Measurements from ENCODE around the gene CNNM4. TPM values are rescaled to one million over a fixed set of nuclear protein-coding genes. Genes with fewer than 3 reads are reported as not detected.

Gene CNNM4
- total RNA-seq, 1 donor from 2014 or later = 5.8 TPM

GRCh38 chr2:96821113-96821675, 60.5 kb downstream of the CNNM4 start:
- FAIRE-seq (no peak), DNase-seq (ENCODE audit: low read depth) (no peak)
- H3K27ac ChIP-seq (ENCODE audit: low read depth, low read length) = no peak overlapping the region
- H3K9me3 ChIP-seq (ENCODE audit: insufficient read depth, low read depth, low read length) = no peaks in the 10 kb centered on the region
- H3K9ac ChIP-seq (ENCODE audit: low read length) = no peak overlapping the region
- no peak overlapping the region for H3K4me2 ChIP-seq (ENCODE audit: low read length)
- no peak for TF ChIP-seq EZH2 (IDR thresholded peaks at IDR 0.05; ENCODE audit: insufficient read depth, low read length)
- TF ChIP-seq CTCF (IDR thresholded peaks at IDR 0.05; ENCODE audit: insufficient read depth, low read depth, low read length) = no peak
- Mint-ChIP-seq H3K27me3 (ENCODE audit: low read depth, unreplicated experiment) (peaks cover 7% of the 10 kb centered on the region), H3K27ac (ENCODE audit: unreplicated experiment) (no peak overlapping the region), H3K4me3 (ENCODE audit: unreplicated experiment) (no peak overlapping the region), H3K9me3 (ENCODE audit: unreplicated experiment) (no peaks in the 10 kb centered on the region), H3K36me3 (ENCODE audit: low read depth, unreplicated experiment) (peaks cover 5% of the 10 kb centered on the region), H3K4me1 (ENCODE audit: low read depth, unreplicated experiment) (peaks cover 4% of the 10 kb centered on the region)
- H3K4me1 ChIP-seq (ENCODE audit: insufficient read depth, low read length) = peaks cover 9% of the 10 kb centered on the region
- H3K79me2 ChIP-seq (ENCODE audit: insufficient read depth, low read length) = peaks cover 10% of the 10 kb centered on the region
- no peak overlapping the region for H3K4me3 ChIP-seq (ENCODE audit: insufficient read depth, low read depth, low read length)
- peaks cover 68% of the 10 kb centered on the region for H4K20me1 ChIP-seq (ENCODE audit: insufficient read depth, low read length)
- H3K27me3 ChIP-seq (ENCODE audit: insufficient read depth, low read length) = no peaks in the 10 kb centered on the region
- H3K36me3 ChIP-seq (ENCODE audit: insufficient read depth, low read length) = no peaks in the 10 kb centered on the region
- no peak overlapping the region for H2AFZ ChIP-seq (ENCODE audit: low read depth, low read length)

DNA sequence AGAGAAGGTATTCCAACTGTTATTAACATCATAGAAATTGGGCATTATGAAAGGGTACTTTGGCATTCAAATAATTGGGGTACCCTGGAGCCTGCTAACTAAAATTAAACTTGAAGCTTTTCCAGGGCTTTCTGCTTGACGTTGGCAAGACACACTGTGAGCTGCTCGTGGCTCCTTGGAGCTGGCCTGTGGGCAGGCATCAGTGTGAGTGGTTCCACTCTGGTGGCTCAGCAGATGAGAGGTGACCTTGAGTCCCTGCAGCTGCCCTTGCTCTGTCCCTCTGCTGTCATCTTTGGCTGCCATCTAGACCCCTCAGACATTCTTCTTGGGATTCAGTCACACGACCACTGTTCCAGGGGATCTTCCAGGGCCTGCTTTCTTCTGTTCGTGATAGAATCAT, 62.1 kb downstream of the CNNM4 start:
- no peak overlapping the region for H3K27ac ChIP-seq (ENCODE audit: low read depth, low read length)
- DNase-seq (ENCODE audit: low read depth) (no peak), FAIRE-seq (no peak)
- no peaks in the 10 kb centered on the region for H3K36me3 ChIP-seq (ENCODE audit: insufficient read depth, low read length)
- H3K4me3 ChIP-seq (ENCODE audit: insufficient read depth, low read depth, low read length) = no peak overlapping the region
- H3K9me3 ChIP-seq (ENCODE audit: insufficient read depth, low read depth, low read length) = no peaks in the 10 kb centered on the region
- TF ChIP-seq EZH2 (IDR thresholded peaks at IDR 0.05; ENCODE audit: insufficient read depth, low read length) = no peak
- no peak for TF ChIP-seq CTCF (IDR thresholded peaks at IDR 0.05; ENCODE audit: insufficient read depth, low read depth, low read length)
- Mint-ChIP-seq H3K27ac (ENCODE audit: unreplicated experiment) (no peak overlapping the region), H3K4me3 (ENCODE audit: unreplicated experiment) (no peak overlapping the region), H3K27me3 (ENCODE audit: low read depth, unreplicated experiment) (peaks cover 7% of the 10 kb centered on the region), H3K4me1 (ENCODE audit: low read depth, unreplicated experiment) (peaks cover 4% of the 10 kb centered on the region), H3K36me3 (ENCODE audit: low read depth, unreplicated experiment) (peaks cover 5% of the 10 kb centered on the region), H3K9me3 (ENCODE audit: unreplicated experiment) (no peaks in the 10 kb centered on the region)
- peaks cover 10% of the 10 kb centered on the region for H3K79me2 ChIP-seq (ENCODE audit: insufficient read depth, low read length)
- H2AFZ ChIP-seq (ENCODE audit: low read depth, low read length) = no peak overlapping the region
- H3K4me1 ChIP-seq (ENCODE audit: insufficient read depth, low read length) = peaks cover 3% of the 10 kb centered on the region
- H3K9ac ChIP-seq (ENCODE audit: low read length) = no peak overlapping the region
- H3K27me3 ChIP-seq (ENCODE audit: insufficient read depth, low read length) = no peaks in the 10 kb centered on the region
- H4K20me1 ChIP-seq (ENCODE audit: insufficient read depth, low read length) = peaks cover 60% of the 10 kb centered on the region
- no peak overlapping the region for H3K4me2 ChIP-seq (ENCODE audit: low read length)

DNA sequence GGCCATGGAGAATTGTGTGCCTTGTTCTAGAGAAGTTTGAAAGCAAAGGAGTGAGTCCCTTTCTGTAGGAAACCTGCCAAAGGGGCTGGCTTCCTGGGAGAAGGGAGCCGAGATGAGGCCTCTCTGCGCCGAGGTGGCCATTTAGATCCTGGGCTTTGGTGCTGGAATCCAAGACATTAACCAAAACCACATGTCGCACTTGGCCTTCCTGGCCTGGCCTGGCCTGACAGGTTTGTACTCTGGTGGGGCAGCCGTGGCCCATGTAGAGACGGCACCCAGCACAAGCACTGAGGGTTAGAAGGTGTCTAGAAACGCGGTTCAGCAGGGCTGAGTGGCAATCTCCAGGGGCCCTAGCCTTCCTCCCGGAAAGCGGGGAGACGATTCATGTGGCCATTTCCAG, 62.5 kb downstream of the CNNM4 start:
- Mint-ChIP-seq H3K36me3 (ENCODE audit: low read depth, unreplicated experiment) (peaks cover 6% of the 10 kb centered on the region), H3K27me3 (ENCODE audit: low read depth, unreplicated experiment) (peaks cover 7% of the 10 kb centered on the region), H3K9me3 (ENCODE audit: unreplicated experiment) (no peaks in the 10 kb centered on the region), H3K27ac (ENCODE audit: unreplicated experiment) (no peak overlapping the region), H3K4me1 (ENCODE audit: low read depth, unreplicated experiment) (peaks cover 4% of the 10 kb centered on the region), H3K4me3 (ENCODE audit: unreplicated experiment) (no peak overlapping the region)
- Histone ChIP-seq H3K27me3 (ENCODE audit: insufficient read depth, low read length) (no peaks in the 10 kb centered on the region), H2AFZ (ENCODE audit: low read depth, low read length) (no peak overlapping the region), H3K9me3 (ENCODE audit: insufficient read depth, low read depth, low read length) (no peaks in the 10 kb centered on the region), H3K9ac (ENCODE audit: low read length) (no peak overlapping the region), H3K36me3 (ENCODE audit: insufficient read depth, low read length) (no peaks in the 10 kb centered on the region), H3K79me2 (ENCODE audit: insufficient read depth, low read length) (peaks cover 7% of the 10 kb centered on the region), H3K4me2 (ENCODE audit: low read length) (no peak overlapping the region), H3K27ac (ENCODE audit: low read depth, low read length) (no peak overlapping the region), H3K4me3 (ENCODE audit: insufficient read depth, low read depth, low read length) (no peak overlapping the region), H4K20me1 (ENCODE audit: insufficient read depth, low read length) (peaks cover 56% of the 10 kb centered on the region), H3K4me1 (ENCODE audit: insufficient read depth, low read length) (peaks cover 3% of the 10 kb centered on the region)
- FAIRE-seq (no peak), DNase-seq (ENCODE audit: low read depth) (no peak)
- TF ChIP-seq EZH2 (IDR thresholded peaks at IDR 0.05; ENCODE audit: insufficient read depth, low read length) (no peak), CTCF (IDR thresholded peaks at IDR 0.05; ENCODE audit: insufficient read depth, low read depth, low read length) (no peak)
